Muscle of arm (tissue), 12 donors: ENCODE measurements around the gene SH2D4B. TPM values are rescaled to one million over a fixed set of nuclear protein-coding genes. Genes with fewer than 3 reads are reported as not detected.

Experiments used
- DNase-seq: peaks from one replicate; pipeline ENCODE4 v3.0.0-alpha.2; 2013
- polyA plus RNA-seq, 12 donors: library from polyadenylated mRNA; unstranded; fragments of 120-200 nt; gene quantifications; one replicate each; pipeline ENCODE4 v1.2.1, GENCODE V29; 2013; ENCODE audit not compliant: insufficient read length in 12 of 12

Gene SH2D4B
- polyA plus RNA-seq, 12 donors = 0.05 to 0.23 (median 0.10) TPM; not detected in 5

- no peak for DNase-seq
These were observed 149.2 kb downstream of the SH2D4B start for GRCh38 chr10:80686734-80687475.

- DNase-seq = no peak
These were observed 149.7 kb downstream of the SH2D4B start for GRCh38 chr10:80687476-80687789.

- DNase-seq = no peak
These were observed 152.7 kb downstream of the SH2D4B start for GRCh38 chr10:80690434-80690833.

- no peak for DNase-seq
These were observed 153.7 kb downstream of the SH2D4B start for GRCh38 chr10:80691441-80691840.

GRCh38 chr10:80693565-80693964, 155.9 kb downstream of the SH2D4B start:
- DNase-seq = no peak

GRCh38 chr10:80694930-80695329, 157.2 kb downstream of the SH2D4B start:
- no peak for DNase-seq

Other genes starting within 250 kb of the SH2D4B start
- gene MAT1A, start 248.2 kb upstream of the SH2D4B start, polyA plus RNA-seq = 1 to 10 TPM in 1 of 12 donors, under 1 TPM in 6, not detected in 5; 0.06 to 1.1 (median 0.09) TPM
- not detected for gene DYDC1, start 181.1 kb upstream of the SH2D4B start, polyA plus RNA-seq
- under 1 TPM in 3 of 12 donors, not detected in 9; 0.09 to 0.22 (median 0.13) TPM for gene DYDC2, start 181.1 kb upstream of the SH2D4B start, polyA plus RNA-seq
- gene PRXL2A, start 129.4 kb upstream of the SH2D4B start, polyA plus RNA-seq = 100 to 1,000 TPM in 2 of 12 donors, 10 to 100 TPM in 10; 73.4 to 838 (median 87.9) TPM
- 10 to 100 TPM in 11 of 12 donors, not detected in 1; 30.9 to 65.8 (median 43.8) TPM for gene TSPAN14, start 83.6 kb upstream of the SH2D4B start, polyA plus RNA-seq